HCT116 (cell line): ENCODE results near the gene GAGE12E.
"Not testable (repeated sequence)": the region's sequence is repeated elsewhere in the genome, so short reads cannot be mapped to it uniquely, and the experiment has no call there.

Experiments used
- POLR2A ChIP-seq: IDR thresholded peaks from 2 replicates; pipeline ENCODE4 v1.7.0; 2011; ENCODE audit warnings: borderline replicate concordance; ENCODE audit not compliant: insufficient read depth, insufficient read length; ENCODE audit errors: extremely low read depth
- YY1 ChIP-seq: IDR thresholded peaks from 2 replicates; pipeline ENCODE4 v1.6.1; 2011; ENCODE audit warnings: low read length, low read depth, moderate library complexity, mild to moderate bottlenecking; ENCODE audit not compliant: insufficient replicate concordance; ENCODE audit errors: extremely low read depth

DNA sequence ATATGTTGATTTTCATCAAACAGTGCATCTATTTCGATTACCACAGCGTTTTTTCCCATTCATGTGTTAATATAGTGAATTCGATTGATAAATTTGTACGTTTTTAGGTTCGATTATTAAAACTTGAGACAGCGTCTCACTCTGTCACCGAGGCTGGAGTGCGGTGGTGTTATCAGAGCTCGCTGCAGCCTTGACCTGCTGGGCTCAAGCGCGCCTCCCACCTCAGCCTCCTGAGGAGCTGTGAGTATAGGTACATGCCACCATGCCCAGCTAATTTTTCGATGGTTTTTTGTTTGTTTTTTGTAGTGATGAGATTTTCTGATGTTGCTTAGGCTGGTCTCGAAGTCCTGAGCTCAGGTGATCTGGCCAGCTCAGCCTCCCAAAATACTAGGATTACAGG lies 18.1 kb downstream of the GAGE12E start:
- not testable (repeated sequence) for TF ChIP-seq YY1, POLR2A
